Panc1 (cell line): ENCODE data around the gene GTF2H4. TPM values are rescaled to one million over a fixed set of nuclear protein-coding genes. Genes with fewer than 3 reads are reported as not detected.

ENCODE experiments used
- ATAC-seq: fragments of 200-7000 bp; cut with Tn5 transposase; 2 replicates; pipeline ENCODE4 v1.9.1; 2020; ENCODE audit warnings: mild to moderate bottlenecking, moderate library complexity
- BruUV-seq: library from RNA; stranded (reverse); fragments of 400-500 nt; replicated peaks from 2 replicates; lab custom pipeline; 2021; lab: Mats Ljungman, UMichigan
- CTCF ChIA-PET: fragments of 300-600 bp; sonication (Branson Sonifier 250); formaldehyde crosslinking; loops from one replicate; lab custom pipeline; 2022; ENCODE audit warnings: antibody characterized with exemption; lab: Charles Lee
- POLR2A ChIA-PET: fragments of 300-600 bp; sonication (Branson Sonifier 250); formaldehyde crosslinking; loops from one replicate; lab custom pipeline; 2022; ENCODE audit warnings: antibody characterized with exemption; lab: Charles Lee
- DNase-seq: peaks from one replicate; pipeline ENCODE4 v3.0.0-alpha.2; 2010; ENCODE audit warnings: low read depth, low spot score
- H3K27ac ChIP-seq: 2 replicates; pipeline ENCODE4 v1.5.1; 2011; ENCODE audit warnings: mild to moderate bottlenecking, low read length, inconsistent platforms
- H3K27me3 ChIP-seq: fragments of 200-500 bp; sonication (Bioruptor generic); 2 replicates; pipeline ENCODE4 v1.6.0; 2014; ENCODE audit warnings: low read length, inconsistent platforms; ENCODE audit not compliant: control insufficient read depth, insufficient read depth
- H3K36me3 ChIP-seq: fragments of 200-500 bp; sonication (Bioruptor generic); 2 replicates; pipeline ENCODE4 v1.5.1; 2014; ENCODE audit warnings: inconsistent platforms, mild to moderate bottlenecking, low read length, moderate library complexity; ENCODE audit not compliant: control insufficient read depth, insufficient read depth
- H3K4me1 ChIP-seq: 2 replicates; pipeline ENCODE4 v1.5.1; 2011; ENCODE audit warnings: inconsistent platforms, mild to moderate bottlenecking, low read length, moderate library complexity; ENCODE audit not compliant: control insufficient read depth, insufficient read depth
- H3K4me3 ChIP-seq, 2 experiments: 2 replicates each; pipeline ENCODE4 v1.5.1; 2011 to 2012; ENCODE audit warnings: low read depth in 2 of 2, low read length in 2 of 2, mild to moderate bottlenecking in 2 of 2, inconsistent platforms in 1 of 2, moderate library complexity in 1 of 2
- H3K9me3 ChIP-seq: fragments of 200-500 bp; sonication (Bioruptor generic); 2 replicates; pipeline ENCODE4 v1.5.1; 2014; ENCODE audit warnings: low read depth, mild to moderate bottlenecking, inconsistent platforms, low read length, moderate library complexity; ENCODE audit not compliant: control insufficient read depth, insufficient read depth
- CTCF ChIP-seq: fragments of 450-650 bp; IDR thresholded peaks from 2 replicates; pipeline ENCODE4 v1.5.1; 2017; ENCODE audit warnings: mild to moderate bottlenecking
- POLR2AphosphoS5 ChIP-seq: IDR thresholded peaks from 2 replicates; pipeline ENCODE4 v1.6.1; 2012; ENCODE audit warnings: mild to moderate bottlenecking, low read depth, low read length, moderate library complexity
- REST ChIP-seq, 2 experiments: IDR thresholded peaks; 2 replicates each; pipeline ENCODE4 v1.6.1; 2011 to 2012; ENCODE audit warnings: low read depth in 2 of 2, control low read depth in 1 of 2, low read length in 1 of 2, mild to moderate bottlenecking in 1 of 2, moderate library complexity in 1 of 2; ENCODE audit not compliant: insufficient read depth in 1 of 2
- SIN3A ChIP-seq: IDR thresholded peaks from 2 replicates; pipeline ENCODE4 v1.6.1; 2012; ENCODE audit warnings: low read depth, mild to moderate bottlenecking, low read length, moderate library complexity, borderline replicate concordance; ENCODE audit not compliant: insufficient read depth
- TCF7L2 ChIP-seq: IDR thresholded peaks from 2 replicates; pipeline ENCODE4 v1.6.1; 2011; ENCODE audit warnings: mild to moderate bottlenecking, low read depth, low read length, inconsistent platforms
- in situ Hi-C: cut with HindIII; loops from 2 replicates; pipeline ENCODE4 v1.10.0; 2016; ENCODE audit warnings: low sequenced_read_pairs, low pct_unique_long_range_greater_than_20kb
- intact Hi-C: fragments of 100-400 bp; cut with micrococcal nuclease; formaldehyde crosslinking; loops from one replicate; pipeline ENCODE4 v1.10.0; 2022; ENCODE audit not compliant: unreplicated experiment
- total RNA-seq: library from RNA; stranded (reverse); gene quantifications from one replicate; pipeline ENCODE4 v1.2.1, GENCODE V29; 2021; ENCODE audit not compliant: unreplicated experiment

Gene GTF2H4
- total RNA-seq, 1 experiment from 2014 or later: 27.5 TPM

- BruUV-seq: no TSS peak
- Histone ChIP-seq H3K9me3 (no peaks in the 10 kb centered on the region), H3K27ac (peak overlapping the region; percentile 92), H3K27me3 (no peaks in the 10 kb centered on the region), H3K4me3 (no peak overlapping the region; a peak in 2 of 4 replicates), H3K4me1 (peaks cover 20% of the 10 kb centered on the region), H3K36me3 (no peaks in the 10 kb centered on the region)
- DNase-seq (no peak), ATAC-seq (no peak)
- in situ Hi-C loops (no loop called here), intact Hi-C loops (no loop called here)
- no peak for TF ChIP-seq SIN3A
- no peak for TF ChIP-seq CTCF
- no peak for TF ChIP-seq REST (IDR thresholded peaks at IDR 0.05; ENCODE audit: insufficient read depth in 1 of 2, low read depth in 2 of 2, low read length in 1 of 2)
- TF ChIP-seq TCF7L2: no peak
- TF ChIP-seq POLR2AphosphoS5: no peak
- ChIA-PET CTCF (interaction anchor here (0.6 to 1.8 kb wide), 12 partner anchors 63 to 463 kb away, joined by 3 to 18 read pairs (median 5); partner anchors contain the start of gene TCF19), POLR2A (interaction anchor here (0.6 to 1.1 kb wide), 3 partner anchors 31 to 213 kb away, joined by 3 to 11 read pairs (median 4); no protein-coding TSS in a partner anchor)
Measured at GRCh38 chr6:30912746-30913520, 4.9 kb downstream of the GTF2H4 start.

- intact Hi-C loops (loop anchor here (2.0 kb wide), 1 partner anchor 157 kb away; no protein-coding TSS in a partner anchor), in situ Hi-C loops (no loop called here)
- Histone ChIP-seq H3K27ac (peak overlapping the region; percentile 92), H3K36me3 (no peaks in the 10 kb centered on the region), H3K4me3 (peak overlapping the region; percentile 66 to 89), H3K27me3 (no peaks in the 10 kb centered on the region), H3K9me3 (no peaks in the 10 kb centered on the region), H3K4me1 (peaks cover 19% of the 10 kb centered on the region)
- TF ChIP-seq CTCF (no peak), POLR2AphosphoS5 (no peak), TCF7L2 (no peak), REST (IDR thresholded peaks at IDR 0.05; ENCODE audit: insufficient read depth in 1 of 2, low read depth in 2 of 2, low read length in 1 of 2) (no peak), SIN3A (no peak)
- ATAC-seq (peak; percentile 74), DNase-seq (no peak)
- no TSS peak for BruUV-seq
- CTCF ChIA-PET: interaction anchor here (0.5 to 1.8 kb wide), 15 partner anchors 64 to 464 kb away, joined by 3 to 18 read pairs (median 5); partner anchors contain the start of gene TCF19
- POLR2A ChIA-PET: interaction anchor here (0.5 to 1.1 kb wide), 5 partner anchors 31 to 627 kb away, joined by 3 to 11 read pairs (median 5); no protein-coding TSS in a partner anchor
Measured at GRCh38 chr6:30913721-30914075, 5.7 kb downstream of the GTF2H4 start.
